Loucy (cell line): Measurements from ENCODE around the gene VAPB.

Experiments
- H2AFZ ChIP-seq: fragments of 200-600 bp; sonication (generic); 2 replicates; pipeline ENCODE4 v1.6.0; 2016; ENCODE audit warnings: antibody characterized with exemption, mild to moderate bottlenecking, low read length, moderate library complexity
- H3F3A ChIP-seq: fragments of 200-600 bp; 2 replicates; pipeline ENCODE4 v1.6.0; 2016; ENCODE audit warnings: antibody characterized with exemption, low read depth, mild to moderate bottlenecking
- H3K27me3 ChIP-seq: fragments of 200-600 bp; sonication (generic); 2 replicates; pipeline ENCODE4 v1.6.1; 2014; ENCODE audit warnings: low read length, mild to moderate bottlenecking; ENCODE audit not compliant: insufficient read depth, poor library complexity, severe bottlenecking
- H3K36me3 ChIP-seq: fragments of 200-600 bp; sonication (generic); 2 replicates; pipeline ENCODE4 v1.6.1; 2016; ENCODE audit warnings: low read length; ENCODE audit not compliant: insufficient read depth
- H3K4me1 ChIP-seq: fragments of 200-600 bp; sonication (generic); 2 replicates; pipeline ENCODE4 v1.5.1; 2014; ENCODE audit warnings: low read length, mild to moderate bottlenecking; ENCODE audit not compliant: insufficient read depth, poor library complexity, severe bottlenecking
- H3K4me2 ChIP-seq: fragments of 200-600 bp; sonication (generic); 2 replicates; pipeline ENCODE4 v1.6.0; 2014; ENCODE audit warnings: antibody characterized with exemption, low read length, low read depth, mild to moderate bottlenecking; ENCODE audit not compliant: poor library complexity, severe bottlenecking
- H3K4me3 ChIP-seq: fragments of 200-600 bp; sonication (generic); 2 replicates; pipeline ENCODE4 v1.5.1; 2014; ENCODE audit warnings: low read length, mild to moderate bottlenecking, mixed read lengths; ENCODE audit not compliant: poor library complexity, severe bottlenecking
- H3K79me2 ChIP-seq: fragments of 200-600 bp; sonication (generic); 2 replicates; pipeline ENCODE4 v1.6.1; 2014; ENCODE audit warnings: low read length; ENCODE audit not compliant: insufficient read depth
- H3K9ac ChIP-seq: fragments of 200-600 bp; sonication (generic); 2 replicates; pipeline ENCODE4 v1.6.0; 2014; ENCODE audit warnings: mild to moderate bottlenecking, low read depth, low read length, moderate library complexity; ENCODE audit not compliant: poor library complexity, severe bottlenecking
- H3K9me2 ChIP-seq: fragments of 200-600 bp; sonication (generic); replicated peaks from 2 replicates; pipeline ENCODE4 v1.6.1; 2016; ENCODE audit warnings: low read depth, low read length, mixed read lengths
- H3K9me3 ChIP-seq: fragments of 200-600 bp; sonication (generic); 2 replicates; pipeline ENCODE4 v1.6.1; 2014; ENCODE audit warnings: mild to moderate bottlenecking, antibody characterized with exemption, low read length, low read depth; ENCODE audit not compliant: insufficient read depth
- H4K20me1 ChIP-seq: fragments of 200-600 bp; sonication (generic); 2 replicates; pipeline ENCODE4 v1.6.0; 2014; ENCODE audit warnings: antibody characterized with exemption, low read length, mild to moderate bottlenecking; ENCODE audit not compliant: insufficient read depth, poor library complexity, severe bottlenecking
- CTCF ChIP-seq: fragments of 200-600 bp; sonication (generic); conservative IDR thresholded peaks from 2 replicates; pipeline ENCODE4 v1.5.1; 2014; ENCODE audit warnings: mild to moderate bottlenecking, antibody characterized with exemption, low read length
- EZH2phosphoT487 ChIP-seq: fragments of 200-600 bp; IDR thresholded peaks from 2 replicates; pipeline ENCODE4 v1.6.1; 2018; ENCODE audit warnings: antibody characterized with exemption, mild to moderate bottlenecking, moderate library complexity, borderline replicate concordance

VAPB gene

GRCh38 chr20:58496429-58496769 is 107.4 kb downstream of the VAPB start:
- Histone ChIP-seq H3K9me3 (no peaks in the 10 kb centered on the region; the same call in 1 of the 2 replicates), H3K9ac (no peak overlapping the region), H3K4me2 (no peak overlapping the region), H3K4me1 (no peaks in the 10 kb centered on the region), H2AFZ (no peak overlapping the region), H3K79me2 (no peaks in the 10 kb centered on the region), H3K36me3 (no peaks in the 10 kb centered on the region), H3K9me2 (no peaks in the 10 kb centered on the region), H3F3A (no peaks in the 10 kb centered on the region), H3K4me3 (no peak overlapping the region), H3K27me3 (no peaks in the 10 kb centered on the region), H4K20me1 (no peaks in the 10 kb centered on the region)
- TF ChIP-seq EZH2phosphoT487: no peak

- H4K20me1 ChIP-seq: no peaks in the 10 kb centered on the region
- no peak for TF ChIP-seq EZH2phosphoT487
- no peak for TF ChIP-seq CTCF
- no peaks in the 10 kb centered on the region for H3K27me3 ChIP-seq
These were observed 108.1 kb downstream of the VAPB start for GRCh38 chr20:58497076-58497641.

GRCh38 chr20:58497724-58498469 is 108.9 kb downstream of the VAPB start:
- Histone ChIP-seq H3K9me2 (no peaks in the 10 kb centered on the region), H2AFZ (no peak overlapping the region), H3K9me3 (peaks cover 2% of the 10 kb centered on the region; the same call in 1 of the 2 replicates), H3F3A (no peaks in the 10 kb centered on the region), H3K4me3 (no peak overlapping the region), H3K4me2 (no peak overlapping the region), H3K4me1 (no peaks in the 10 kb centered on the region), H3K27me3 (no peaks in the 10 kb centered on the region), H3K79me2 (no peaks in the 10 kb centered on the region), H3K36me3 (no peaks in the 10 kb centered on the region), H3K9ac (no peak overlapping the region), H4K20me1 (no peaks in the 10 kb centered on the region)
- TF ChIP-seq EZH2phosphoT487 (no peak), CTCF (no peak)

More at GRCh38 chr20:58497076-58497641, 108.1 kb downstream of the VAPB start:
- no peaks in the 10 kb centered on the region for H3K79me2 ChIP-seq
- H3K4me1 ChIP-seq: no peaks in the 10 kb centered on the region
- H3K9ac ChIP-seq: no peak overlapping the region
- no peaks in the 10 kb centered on the region for H3K9me2 ChIP-seq
- no peak overlapping the region for H2AFZ ChIP-seq
- H3F3A ChIP-seq: no peaks in the 10 kb centered on the region
- H3K36me3 ChIP-seq: no peaks in the 10 kb centered on the region
- no peak overlapping the region for H3K4me3 ChIP-seq
- no peaks in the 10 kb centered on the region; the same call in 1 of the 2 replicates for H3K9me3 ChIP-seq
- no peak overlapping the region for H3K4me2 ChIP-seq
